ENCODE results near the gene ARSB.
A peak's percentile ranks its signal among the peaks of the same experiment; 100 is the strongest.
"Not testable (repeated sequence)": the region's sequence is repeated elsewhere in the genome, so short reads cannot be mapped to it uniquely, and the experiment has no call there.

The ARSB gene

DNA sequence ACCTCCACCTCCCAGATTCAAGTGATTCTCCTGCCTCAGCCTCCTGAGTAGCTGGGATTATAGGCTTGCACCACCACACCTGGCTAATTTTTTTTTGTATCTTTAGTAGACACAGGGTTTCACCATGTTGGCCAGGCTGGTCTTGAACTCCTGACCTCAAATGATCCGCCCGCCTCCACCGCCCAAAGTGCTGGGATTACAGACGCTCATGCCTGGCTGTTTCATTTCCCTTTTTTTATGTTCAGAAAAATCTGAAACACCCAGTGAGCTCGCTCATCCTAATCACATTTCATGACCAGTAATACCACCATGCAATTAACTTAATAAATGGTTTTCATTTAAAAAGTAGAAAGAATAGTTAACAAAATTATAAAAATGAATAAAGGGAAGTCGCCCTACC lies 252.4 kb downstream of the ARSB start:
- not testable (repeated sequence) for H3K14ac ChIP-seq (ENCODE audit: low read length in 2 of 2); H3K9me3 ChIP-seq (ENCODE audit: control insufficient read depth, low read length)

DNA sequence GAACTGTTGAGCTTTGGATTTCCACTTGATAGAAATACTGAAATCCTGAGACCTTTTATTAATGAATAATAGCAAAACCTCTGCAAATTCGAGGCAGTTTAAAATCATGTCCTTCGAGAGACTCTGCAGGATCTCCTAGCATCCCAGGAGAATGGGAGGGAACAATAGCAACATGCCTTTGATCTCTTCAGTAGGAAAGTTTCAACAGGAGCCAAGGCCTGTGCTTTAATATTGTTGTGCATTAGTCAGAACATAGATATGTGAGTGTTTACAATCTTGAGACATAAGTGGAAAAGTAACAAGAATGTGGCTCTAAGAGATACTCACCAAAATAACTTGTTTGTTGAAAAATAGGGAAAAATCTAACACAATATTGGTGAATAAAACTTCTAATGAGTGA lies 253.2 kb downstream of the ARSB start:
- Histone ChIP-seq H3K79me1 (replicated peaks; ENCODE audit: low read length, poor library complexity, severe bottlenecking) (no peaks in the 10 kb centered on the region), H3K4me1 (ENCODE audit: control insufficient read depth, insufficient read depth, low read depth, low read length) (peaks cover 10% of the 10 kb centered on the region), H3K27ac (ENCODE audit: low read length, poor library complexity, severe bottlenecking) (no peak overlapping the region), H3K27me3 (ENCODE audit: control insufficient read depth in 1 of 2, insufficient read depth in 1 of 2, low read length in 2 of 2) (no peaks in the 10 kb centered on the region), H3K4me2 (ENCODE audit: low read length, poor library complexity, severe bottlenecking) (no peak overlapping the region), H2AFZ (ENCODE audit: low read depth, low read length) (no peak overlapping the region), H2BK120ac (ENCODE audit: low read depth, low read length) (no peak overlapping the region), H2BK12ac (ENCODE audit: low read length in 2 of 2) (no peak overlapping the region), H4K91ac (ENCODE audit: low read length) (no peak overlapping the region), H3K9ac (ENCODE audit: low read length) (no peak overlapping the region), H2BK15ac (ENCODE audit: low read depth, poor library complexity, severe bottlenecking) (no peak overlapping the region), H4K8ac (ENCODE audit: low read length) (no peak overlapping the region), H3K4ac (ENCODE audit: low read depth in 1 of 2, low read length in 2 of 2) (no peak overlapping the region), H3K4me3 (ENCODE audit: insufficient read depth in 1 of 2, low read depth in 1 of 2, low read length in 2 of 2) (no peak overlapping the region), H3K23ac (ENCODE audit: low read length in 2 of 2) (no peak overlapping the region), H3K9me3 (ENCODE audit: control insufficient read depth, low read length) (no peaks in the 10 kb centered on the region), H2BK5ac (ENCODE audit: low read depth, low read length, poor library complexity, severe bottlenecking) (no peak overlapping the region), H3K18ac (ENCODE audit: low read depth in 1 of 2, low read length in 2 of 2) (no peak overlapping the region), H3K36me3 (ENCODE audit: control insufficient read depth in 1 of 2, insufficient read depth in 2 of 2, low read depth in 1 of 2, low read length in 2 of 2) (no peaks in the 10 kb centered on the region), H3K14ac (ENCODE audit: low read length in 2 of 2) (no peak overlapping the region), H2AK5ac (ENCODE audit: low read length, severe bottlenecking) (no peak overlapping the region)
- WGBS = 48% methylated on average over 2 of the region's 2 CpGs
- peak; percentile 54 for DNase-seq

More for the DNA sequence above, 252.4 kb downstream of the ARSB start:
- not testable (repeated sequence) for H3K9ac ChIP-seq (ENCODE audit: low read length); H2BK15ac ChIP-seq (ENCODE audit: low read depth, poor library complexity, severe bottlenecking); H2AFZ ChIP-seq (ENCODE audit: low read depth, low read length); H3K18ac ChIP-seq (ENCODE audit: low read depth in 1 of 2, low read length in 2 of 2); H3K79me1 ChIP-seq (replicated peaks; ENCODE audit: low read length, poor library complexity, severe bottlenecking); H4K91ac ChIP-seq (ENCODE audit: low read length); H2AK5ac ChIP-seq (ENCODE audit: low read length, severe bottlenecking); H2BK5ac ChIP-seq (ENCODE audit: low read depth, low read length, poor library complexity, severe bottlenecking); H3K4me1 ChIP-seq (ENCODE audit: control insufficient read depth, insufficient read depth, low read depth, low read length); H3K27me3 ChIP-seq (ENCODE audit: control insufficient read depth in 1 of 2, insufficient read depth in 1 of 2, low read length in 2 of 2); H2BK12ac ChIP-seq (ENCODE audit: low read length in 2 of 2); H3K36me3 ChIP-seq (ENCODE audit: control insufficient read depth in 1 of 2, insufficient read depth in 2 of 2, low read depth in 1 of 2, low read length in 2 of 2); H3K4ac ChIP-seq (ENCODE audit: low read depth in 1 of 2, low read length in 2 of 2); H2BK120ac ChIP-seq (ENCODE audit: low read depth, low read length); H3K4me2 ChIP-seq (ENCODE audit: low read length, poor library complexity, severe bottlenecking); H3K27ac ChIP-seq (ENCODE audit: low read length, poor library complexity, severe bottlenecking); H3K4me3 ChIP-seq (ENCODE audit: insufficient read depth in 1 of 2, low read depth in 1 of 2, low read length in 2 of 2); H3K23ac ChIP-seq (ENCODE audit: low read length in 2 of 2); H4K8ac ChIP-seq (ENCODE audit: low read length); DNase-seq
- 94% methylated on average over 4 of the region's 6 CpGs for WGBS

- no peak overlapping the region for H2AFZ ChIP-seq (ENCODE audit: low read depth, low read length)
Observed at GRCh38 chr5:78730300-78731094, 254.6 kb downstream of the ARSB start.

DNA sequence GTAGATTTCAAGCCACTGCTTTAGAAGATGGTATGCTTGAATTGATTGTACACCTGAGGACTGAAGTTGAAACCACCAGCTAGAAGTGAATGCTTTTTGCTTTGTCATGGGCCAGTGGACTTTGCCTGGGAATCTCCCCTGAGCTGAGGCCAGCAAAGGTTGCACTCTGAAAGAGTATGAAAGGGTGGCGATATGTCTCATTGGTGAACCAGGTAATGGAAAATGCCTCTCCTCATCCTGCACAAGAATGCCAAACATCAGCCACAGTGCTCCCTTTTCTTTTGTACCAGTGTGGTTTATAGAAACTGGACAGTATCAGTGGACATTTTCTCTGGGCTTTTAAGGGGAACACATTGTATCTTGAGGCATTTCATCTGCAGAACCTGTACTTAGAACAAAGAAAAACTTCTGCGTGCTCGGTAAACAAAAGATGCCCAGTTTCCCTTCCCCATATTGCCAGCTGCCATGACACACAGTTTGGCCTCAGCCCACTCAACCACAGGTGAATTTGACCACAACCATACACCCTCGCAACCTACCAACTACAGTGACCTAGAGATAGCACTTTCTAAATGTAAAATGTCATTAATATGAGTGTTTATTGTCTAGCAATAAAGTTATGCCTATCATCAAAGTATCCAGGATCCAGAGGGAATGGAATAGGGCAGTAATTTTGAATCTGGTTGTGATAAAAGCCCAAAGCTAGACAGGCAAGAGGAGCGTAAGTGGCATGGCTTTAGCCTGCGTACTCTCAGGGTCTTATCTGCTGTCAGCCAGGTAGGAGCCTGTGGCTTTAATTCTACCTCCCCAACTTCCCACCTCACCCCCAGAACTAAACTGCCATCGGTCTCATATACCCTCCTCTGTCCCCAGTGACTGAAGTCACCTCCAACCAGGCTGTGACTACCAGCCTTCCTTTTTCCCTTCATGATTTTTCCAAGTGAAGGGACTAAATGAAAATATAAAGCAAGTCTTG lies 257.0 kb downstream of the ARSB start:
- no peaks in the 10 kb centered on the region for H3K36me3 ChIP-seq (ENCODE audit: control insufficient read depth in 1 of 2, insufficient read depth in 2 of 2, low read depth in 1 of 2, low read length in 2 of 2)
- DNase-seq = no peak
- no peak overlapping the region for H2BK5ac ChIP-seq (ENCODE audit: low read depth, low read length, poor library complexity, severe bottlenecking)
- H2AFZ ChIP-seq (ENCODE audit: low read depth, low read length) = no peak overlapping the region
- H4K91ac ChIP-seq (ENCODE audit: low read length) = no peak overlapping the region
- H3K23ac ChIP-seq (ENCODE audit: low read length in 2 of 2) = no peak overlapping the region
- H3K27ac ChIP-seq (ENCODE audit: low read length, poor library complexity, severe bottlenecking) = no peak overlapping the region
- H2AK5ac ChIP-seq (ENCODE audit: low read length, severe bottlenecking) = no peak overlapping the region
- H3K9ac ChIP-seq (ENCODE audit: low read length) = no peak overlapping the region
- WGBS = 100% methylated on average over 5 of the region's 7 CpGs
- no peak overlapping the region for H3K18ac ChIP-seq (ENCODE audit: low read depth in 1 of 2, low read length in 2 of 2)
- H3K4ac ChIP-seq (ENCODE audit: low read depth in 1 of 2, low read length in 2 of 2) = no peak overlapping the region
- H2BK120ac ChIP-seq (ENCODE audit: low read depth, low read length) = no peak overlapping the region
- no peaks in the 10 kb centered on the region for H3K9me3 ChIP-seq (ENCODE audit: control insufficient read depth, low read length)
- no peaks in the 10 kb centered on the region for H3K27me3 ChIP-seq (ENCODE audit: control insufficient read depth in 1 of 2, insufficient read depth in 1 of 2, low read length in 2 of 2)
- no peak overlapping the region for H3K4me3 ChIP-seq (ENCODE audit: insufficient read depth in 1 of 2, low read depth in 1 of 2, low read length in 2 of 2)
- no peaks in the 10 kb centered on the region for H3K79me1 ChIP-seq (replicated peaks; ENCODE audit: low read length, poor library complexity, severe bottlenecking)
- no peak overlapping the region for H2BK12ac ChIP-seq (ENCODE audit: low read length in 2 of 2)
- no peak overlapping the region for H3K14ac ChIP-seq (ENCODE audit: low read length in 2 of 2)
- peaks cover 4% of the 10 kb centered on the region for H3K4me1 ChIP-seq (ENCODE audit: control insufficient read depth, insufficient read depth, low read depth, low read length)
- no peak overlapping the region for H4K8ac ChIP-seq (ENCODE audit: low read length)
- no peak overlapping the region for H2BK15ac ChIP-seq (ENCODE audit: low read depth, poor library complexity, severe bottlenecking)
- H3K4me2 ChIP-seq (ENCODE audit: low read length, poor library complexity, severe bottlenecking) = no peak overlapping the region

More at GRCh38 chr5:78730300-78731094, 254.6 kb downstream of the ARSB start:
- Histone ChIP-seq H3K27ac (ENCODE audit: low read length, poor library complexity, severe bottlenecking) (no peak overlapping the region), H3K4me1 (ENCODE audit: control insufficient read depth, insufficient read depth, low read depth, low read length) (peaks cover 6% of the 10 kb centered on the region), H3K27me3 (ENCODE audit: control insufficient read depth in 1 of 2, insufficient read depth in 1 of 2, low read length in 2 of 2) (no peaks in the 10 kb centered on the region), H3K14ac (ENCODE audit: low read length in 2 of 2) (no peak overlapping the region), H3K36me3 (ENCODE audit: control insufficient read depth in 1 of 2, insufficient read depth in 2 of 2, low read depth in 1 of 2, low read length in 2 of 2) (no peaks in the 10 kb centered on the region), H2BK120ac (ENCODE audit: low read depth, low read length) (no peak overlapping the region), H3K4me3 (ENCODE audit: insufficient read depth in 1 of 2, low read depth in 1 of 2, low read length in 2 of 2) (no peak overlapping the region), H3K4ac (ENCODE audit: low read depth in 1 of 2, low read length in 2 of 2) (no peak overlapping the region), H3K9ac (ENCODE audit: low read length) (no peak overlapping the region), H3K4me2 (ENCODE audit: low read length, poor library complexity, severe bottlenecking) (no peak overlapping the region), H2BK15ac (ENCODE audit: low read depth, poor library complexity, severe bottlenecking) (no peak overlapping the region), H2BK12ac (ENCODE audit: low read length in 2 of 2) (no peak overlapping the region), H4K8ac (ENCODE audit: low read length) (no peak overlapping the region), H3K9me3 (ENCODE audit: control insufficient read depth, low read length) (no peaks in the 10 kb centered on the region), H3K79me1 (replicated peaks; ENCODE audit: low read length, poor library complexity, severe bottlenecking) (no peaks in the 10 kb centered on the region), H2BK5ac (ENCODE audit: low read depth, low read length, poor library complexity, severe bottlenecking) (peak overlapping the region; percentile 11), H2AK5ac (ENCODE audit: low read length, severe bottlenecking) (peak overlapping the region; percentile 74), H3K18ac (ENCODE audit: low read depth in 1 of 2, low read length in 2 of 2) (no peak overlapping the region), H4K91ac (ENCODE audit: low read length) (no peak overlapping the region), H3K23ac (ENCODE audit: low read length in 2 of 2) (no peak overlapping the region)
- 93% methylated on average over 1 of the region's 1 CpG for WGBS
- DNase-seq = no peak
